Kidney capillary endothelial cell (primary cell): ENCODE data around the gene WNT8B.
A peak's percentile ranks its signal among the peaks of the same experiment; 100 is the strongest.

ENCODE experiments used
- DNase-seq: peaks from one replicate; pipeline ENCODE4 v3.0.0-alpha.2; 2018; ENCODE audit warnings: low spot score

WNT8B gene

GRCh38 chr10:100462709-100463108 lies at the start of gene WNT8B:
Gene WNT8B, plus strand, starts transcription at chr10:100463009. Its CDS starts 160 bp downstream, at chr10:100463169.
- no peak for DNase-seq

- DNase-seq: no peak
Observed at GRCh38 chr10:100413173-100413572, 49.6 kb upstream of the WNT8B start.

DNA sequence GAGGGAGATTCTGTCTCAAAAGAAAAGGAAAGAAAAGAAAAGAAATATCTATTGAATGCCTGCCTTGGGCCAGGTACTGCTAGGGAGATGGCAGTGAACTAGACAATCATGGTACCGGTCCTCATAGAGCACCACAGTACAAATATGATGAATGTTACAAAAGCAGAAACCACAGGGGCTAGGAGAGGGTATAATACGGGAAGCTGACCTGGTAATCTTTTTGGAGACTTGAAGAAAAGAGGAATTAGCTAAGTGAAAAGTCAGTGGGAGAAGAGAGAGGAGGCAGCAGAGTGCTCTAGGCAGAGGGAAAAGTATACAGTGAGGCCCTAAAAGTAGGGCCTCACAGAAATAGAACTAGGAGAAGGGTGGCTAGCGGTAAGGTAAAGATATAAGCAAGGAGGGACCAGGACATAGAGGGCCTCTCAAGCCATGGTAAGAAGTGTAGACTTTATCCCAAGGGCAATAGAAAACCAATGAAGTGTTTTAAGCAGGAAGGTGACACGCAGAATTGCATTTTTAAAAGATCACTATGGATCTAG lies 42.8 kb upstream of the WNT8B start:
- no peak for DNase-seq

DNA sequence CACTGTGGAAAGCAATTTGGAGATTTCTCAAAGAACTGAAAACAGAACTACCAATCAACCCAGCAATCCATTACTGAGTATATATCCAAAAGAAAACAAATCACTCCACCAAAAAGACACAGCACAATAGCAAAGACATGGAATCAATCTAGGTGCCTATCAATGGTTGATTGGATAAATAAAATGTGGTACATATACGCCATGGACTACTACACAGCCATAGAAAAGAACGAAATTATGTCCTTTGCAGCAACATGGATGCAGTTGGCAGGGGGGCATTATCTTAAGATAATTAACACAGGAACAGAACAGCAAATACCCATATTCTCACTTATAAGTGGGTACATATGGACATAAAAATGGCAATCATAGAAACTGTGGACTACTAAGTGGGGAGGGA lies 35.4 kb upstream of the WNT8B start:
- no peak for DNase-seq

DNA sequence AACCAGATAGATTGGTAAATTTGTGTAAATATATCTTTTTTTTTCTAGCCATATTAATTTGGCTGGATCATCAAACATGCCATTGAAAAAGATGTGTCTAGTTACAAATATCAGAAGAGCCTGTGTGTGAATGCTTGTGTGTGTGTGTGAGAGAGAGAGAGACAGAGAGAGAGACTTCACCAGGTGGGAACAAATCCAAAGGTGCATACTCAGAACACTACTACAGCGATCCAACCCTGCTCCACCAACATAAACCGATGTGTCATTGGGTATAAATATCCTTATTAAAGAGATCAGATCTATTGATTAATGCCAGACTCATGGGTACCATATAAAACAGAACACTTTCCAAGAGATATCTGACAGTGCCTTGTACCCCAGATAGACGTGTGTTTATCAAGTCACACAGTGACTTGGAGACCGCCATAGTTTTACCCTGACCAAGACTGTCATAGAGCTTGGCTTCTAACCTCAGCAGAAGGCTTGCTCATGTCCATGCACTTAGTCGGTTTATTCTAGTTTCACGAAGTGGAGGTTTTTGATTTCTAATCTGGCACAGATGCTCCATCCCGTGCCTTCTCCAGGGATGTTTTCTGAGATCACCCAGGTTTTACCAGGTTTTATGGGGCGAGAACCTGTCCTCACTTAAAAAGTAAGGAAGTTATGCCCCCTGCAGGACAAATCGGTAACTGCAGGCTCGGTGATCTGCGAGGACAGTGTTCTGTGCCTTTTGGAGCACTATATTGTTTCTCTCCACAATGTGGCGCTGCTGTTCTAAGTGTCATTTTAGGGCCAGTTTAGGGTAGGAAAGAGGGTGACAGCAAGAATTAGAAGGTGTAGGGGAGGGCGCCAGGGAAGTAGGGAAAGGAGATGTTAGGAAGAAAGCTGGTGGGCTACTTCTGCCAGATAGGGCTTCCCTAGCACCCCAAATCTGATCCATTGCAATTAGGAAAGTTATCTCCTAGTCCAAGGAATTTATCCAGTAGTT lies 29.3 kb upstream of the WNT8B start:
- DNase-seq: peak; percentile 93

DNA sequence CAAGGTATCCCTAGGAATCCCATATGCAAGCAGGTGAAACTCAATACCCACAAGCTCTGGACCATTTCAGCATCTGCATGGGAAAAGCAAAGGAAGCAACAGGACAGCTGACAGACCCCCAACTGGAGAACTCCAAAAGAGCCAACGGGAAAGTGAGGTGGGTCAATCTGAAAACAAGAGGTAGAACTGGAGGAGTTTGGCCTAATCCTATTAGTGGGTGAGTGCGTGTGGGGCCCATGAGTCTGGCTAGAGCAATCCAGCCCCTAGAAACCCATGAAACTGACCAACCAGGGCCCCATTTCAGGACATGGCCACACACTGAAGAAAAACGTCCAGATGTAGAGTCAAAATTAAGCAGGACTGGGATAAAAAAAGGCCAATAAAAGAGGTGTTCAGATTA lies 26.6 kb upstream of the WNT8B start:
- DNase-seq: no peak

- DNase-seq: no peak
Observed at GRCh38 chr10:100438674-100439315, 24.0 kb upstream of the WNT8B start.

GRCh38 chr10:100442548-100442947 lies 20.3 kb upstream of the WNT8B start:
- DNase-seq: no peak

- no peak for DNase-seq
Observed at GRCh38 chr10:100446130-100446761, 16.6 kb upstream of the WNT8B start.

DNA sequence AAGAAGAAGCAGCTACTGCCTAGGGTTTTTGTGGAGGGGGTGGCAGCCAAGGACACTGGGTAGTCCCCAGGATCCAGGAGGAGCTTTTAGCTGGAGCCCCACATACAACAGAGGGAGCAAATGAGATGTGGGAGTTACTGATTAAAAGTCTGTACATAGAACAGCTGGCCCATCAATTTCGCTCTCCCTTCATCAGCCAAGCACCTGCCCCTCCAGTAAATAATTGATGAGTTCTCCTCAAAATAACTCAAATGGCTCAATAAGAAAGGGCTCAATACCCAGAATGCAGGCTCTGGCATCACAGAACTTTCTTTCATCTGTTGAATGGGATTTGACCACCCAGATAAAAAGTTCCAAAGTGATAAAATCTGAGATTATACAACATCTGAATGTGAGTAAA lies 15.1 kb upstream of the WNT8B start:
- no peak for DNase-seq

GRCh38 chr10:100448951-100449350 lies 13.9 kb upstream of the WNT8B start:
- DNase-seq: no peak

DNA sequence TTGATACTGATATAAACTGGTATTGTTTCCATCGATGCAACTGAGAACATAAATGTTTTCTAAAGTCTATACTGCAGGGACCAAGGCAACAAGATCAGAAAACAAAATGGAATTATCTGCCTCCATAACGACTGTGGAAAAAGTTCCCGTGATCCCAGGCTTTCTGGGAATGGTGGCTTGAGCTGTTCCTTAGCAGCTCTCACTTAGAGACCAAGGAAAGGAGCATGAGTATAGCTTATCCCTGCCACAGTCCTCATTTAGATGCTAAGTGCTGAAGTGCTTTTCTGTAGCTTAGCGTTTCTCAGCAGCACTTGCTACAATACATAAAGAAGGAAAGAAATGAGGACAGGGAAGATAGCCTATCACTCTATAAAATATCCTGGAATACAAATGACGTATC lies 5.5 kb downstream of the WNT8B start:
- DNase-seq: no peak

DNA sequence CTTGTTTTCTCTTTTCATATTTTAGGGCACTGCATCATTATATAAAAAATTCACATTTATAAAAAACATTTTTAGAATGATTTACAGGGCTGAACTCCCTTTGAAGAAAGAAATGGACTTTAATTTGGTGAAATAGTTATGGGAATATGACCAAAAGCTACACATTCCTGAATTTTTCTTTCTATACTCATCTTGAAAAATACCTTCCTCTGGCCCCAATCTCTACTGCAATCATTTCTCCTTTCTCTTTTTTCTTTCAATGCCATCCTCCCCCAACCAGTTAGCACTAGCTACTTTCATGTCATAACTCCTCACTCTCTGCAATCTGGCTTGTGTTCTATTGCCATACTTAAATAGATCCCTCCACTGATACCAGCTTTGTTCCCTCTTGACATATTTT lies 6.2 kb downstream of the WNT8B start:
- no peak for DNase-seq

DNA sequence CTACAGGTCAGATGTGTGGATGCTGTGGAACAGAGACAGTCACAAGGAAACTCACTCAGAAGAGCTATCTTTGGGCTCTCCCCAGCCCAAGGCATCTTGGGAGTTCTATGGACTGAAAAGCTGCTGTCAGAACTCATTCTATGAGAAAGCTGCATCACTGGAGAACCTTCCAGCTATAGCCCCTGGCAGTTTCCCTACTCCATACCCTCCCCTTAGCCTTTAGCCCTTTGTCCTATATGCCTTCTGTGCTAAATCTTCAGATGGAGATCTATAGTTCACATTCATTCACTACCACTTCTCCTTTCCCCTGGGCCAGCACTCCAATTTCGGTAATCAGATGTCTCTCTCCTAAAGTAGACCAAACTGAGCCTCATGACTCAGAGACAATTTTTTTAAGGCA lies 6.9 kb downstream of the WNT8B start:
- DNase-seq: no peak

GRCh38 chr10:100470367-100470766 lies 7.6 kb downstream of the WNT8B start:
- no peak for DNase-seq

GRCh38 chr10:100477970-100478369 lies 15.2 kb downstream of the WNT8B start:
- no peak for DNase-seq

GRCh38 chr10:100479037-100479436 lies 16.2 kb downstream of the WNT8B start:
- no peak for DNase-seq

DNA sequence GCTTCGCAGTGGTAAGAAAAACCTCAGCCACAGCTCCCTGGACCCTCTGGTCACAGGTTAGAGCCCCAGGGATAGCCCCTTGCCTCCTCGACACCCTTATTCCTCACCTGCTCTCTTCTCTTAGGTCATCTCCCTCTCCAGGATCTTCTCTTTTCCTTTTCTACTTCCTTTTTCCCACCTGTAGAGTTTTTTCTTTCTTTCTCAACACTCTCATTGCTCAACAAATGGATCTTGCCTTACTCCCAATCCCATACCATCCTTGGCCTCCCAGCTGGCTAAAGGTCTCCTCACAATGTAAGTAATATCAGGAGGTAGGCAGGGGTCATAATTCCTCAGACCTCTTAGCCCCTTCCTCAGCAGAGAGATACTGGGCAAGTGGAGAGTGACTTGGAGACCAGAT lies 17.2 kb downstream of the WNT8B start:
- DNase-seq: no peak

DNA sequence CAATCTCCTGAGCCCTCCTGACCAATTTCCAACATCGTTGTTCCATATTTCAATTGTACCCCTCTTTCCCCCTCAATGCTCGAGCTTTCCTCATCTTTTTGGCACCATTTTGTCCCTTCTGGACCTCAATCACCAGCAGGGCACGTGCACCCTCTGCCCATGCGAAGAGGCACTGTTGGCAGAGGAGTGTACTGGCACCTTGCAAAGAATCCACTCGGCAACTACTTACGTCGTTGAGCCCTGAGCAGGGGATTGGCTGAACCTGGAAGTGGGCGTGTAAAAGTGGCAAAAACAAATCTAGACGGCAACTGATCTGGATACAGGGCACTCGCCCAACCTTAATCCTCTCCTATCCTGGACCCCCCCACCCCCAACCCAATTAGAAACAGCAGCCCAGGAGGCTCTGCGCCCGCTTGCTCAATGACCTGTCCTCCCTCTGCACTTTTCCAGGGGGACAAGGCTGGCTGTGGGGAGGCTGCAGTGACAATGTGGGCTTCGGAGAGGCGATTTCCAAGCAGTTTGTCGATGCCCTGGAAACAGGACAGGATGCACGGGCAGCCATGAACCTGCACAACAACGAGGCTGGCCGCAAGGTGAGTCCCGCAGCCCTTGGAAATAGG lies 18.8 kb downstream of the WNT8B start:
- DNase-seq: peak; percentile 76

DNA sequence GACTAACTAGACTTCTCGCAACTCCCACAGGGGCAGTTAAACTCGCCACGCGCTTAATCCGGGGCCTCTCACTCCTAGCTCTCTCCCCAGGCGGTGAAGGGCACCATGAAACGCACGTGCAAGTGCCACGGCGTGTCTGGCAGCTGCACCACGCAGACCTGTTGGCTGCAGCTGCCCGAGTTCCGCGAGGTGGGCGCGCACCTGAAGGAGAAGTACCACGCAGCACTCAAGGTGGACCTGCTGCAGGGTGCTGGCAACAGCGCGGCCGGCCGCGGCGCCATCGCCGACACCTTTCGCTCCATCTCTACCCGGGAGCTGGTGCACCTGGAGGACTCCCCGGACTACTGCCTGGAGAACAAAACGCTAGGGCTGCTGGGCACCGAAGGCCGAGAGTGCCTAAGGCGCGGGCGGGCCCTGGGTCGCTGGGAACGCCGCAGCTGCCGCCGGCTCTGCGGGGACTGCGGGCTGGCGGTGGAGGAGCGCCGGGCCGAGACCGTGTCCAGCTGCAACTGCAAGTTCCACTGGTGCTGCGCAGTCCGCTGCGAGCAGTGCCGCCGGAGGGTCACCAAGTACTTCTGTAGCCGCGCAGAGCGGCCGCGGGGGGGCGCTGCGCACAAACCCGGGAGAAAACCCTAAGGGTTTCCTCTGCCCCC lies 19.5 kb downstream of the WNT8B start:
- DNase-seq: peak; percentile 55

- DNase-seq: no peak
Observed at GRCh38 chr10:100482834-100483185, 20.0 kb downstream of the WNT8B start.
